ENCODE data around the gene FN1. TPM values are rescaled to one million over a fixed set of nuclear protein-coding genes. Genes with fewer than 3 reads are reported as not detected.

FN1 gene
- total RNA-seq, 1 experiment from 2014 or later: 564 TPM

- Mint-ChIP-seq H3K4me3 (ENCODE audit: unreplicated experiment) (no peak overlapping the region), H3K36me3 (ENCODE audit: insufficient read depth, unreplicated experiment) (peaks cover 61% of the 10 kb centered on the region), H3K27me3 (ENCODE audit: insufficient read depth, unreplicated experiment) (no peaks in the 10 kb centered on the region), H3K27ac (ENCODE audit: low read depth, unreplicated experiment) (peak overlapping the region; percentile 53), H3K9me3 (ENCODE audit: unreplicated experiment) (no peaks in the 10 kb centered on the region), H3K4me1 (ENCODE audit: insufficient read depth, unreplicated experiment) (no peaks in the 10 kb centered on the region)
- intact Hi-C loops (cut with micrococcal nuclease): no loop called here
- ChIA-PET POLR2A (no interaction called here), CTCF (interaction anchor here (1.7 kb wide), 1 partner anchor 29 kb away, joined by 3 read pairs; no protein-coding TSS in a partner anchor)
- no peak for DNase-seq (ENCODE audit: unreplicated experiment)
- no peak for TF ChIP-seq CTCF (IDR thresholded peaks at IDR 0.05; ENCODE audit: unreplicated experiment)
- no TSS peak for BruUV-seq (replicated peaks)
These were observed 56.8 kb downstream of the FN1 start for GRCh38 chr2:215379039-215379438.

GRCh38 chr2:215378045-215378444 is 57.8 kb downstream of the FN1 start:
- Mint-ChIP-seq H3K36me3 (ENCODE audit: insufficient read depth, unreplicated experiment) (peaks cover 57% of the 10 kb centered on the region), H3K4me1 (ENCODE audit: insufficient read depth, unreplicated experiment) (no peaks in the 10 kb centered on the region), H3K4me3 (ENCODE audit: unreplicated experiment) (no peak overlapping the region), H3K27me3 (ENCODE audit: insufficient read depth, unreplicated experiment) (no peaks in the 10 kb centered on the region), H3K27ac (ENCODE audit: low read depth, unreplicated experiment) (no peak overlapping the region), H3K9me3 (ENCODE audit: unreplicated experiment) (no peaks in the 10 kb centered on the region)
- BruUV-seq (replicated peaks): no TSS peak
- TF ChIP-seq CTCF (IDR thresholded peaks at IDR 0.05; ENCODE audit: unreplicated experiment): no peak
- ChIA-PET CTCF (interaction anchor here (1.3 to 1.7 kb wide), 2 partner anchors 28 to 39 kb away, joined by 3 read pairs; no protein-coding TSS in a partner anchor), POLR2A (interaction anchor here (0.6 to 1.2 kb wide), 2 partner anchors 36 to 76 kb away, joined by 3 read pairs; no protein-coding TSS in a partner anchor)
- no peak for DNase-seq (ENCODE audit: unreplicated experiment)
- intact Hi-C loops (cut with micrococcal nuclease): no loop called here

- no peak for TF ChIP-seq CTCF (IDR thresholded peaks at IDR 0.05; ENCODE audit: unreplicated experiment)
- no peak for DNase-seq (ENCODE audit: unreplicated experiment)
- Mint-ChIP-seq H3K27me3 (ENCODE audit: insufficient read depth, unreplicated experiment) (no peaks in the 10 kb centered on the region), H3K27ac (ENCODE audit: low read depth, unreplicated experiment) (no peak overlapping the region), H3K9me3 (ENCODE audit: unreplicated experiment) (no peaks in the 10 kb centered on the region), H3K36me3 (ENCODE audit: insufficient read depth, unreplicated experiment) (peaks cover 50% of the 10 kb centered on the region), H3K4me1 (ENCODE audit: insufficient read depth, unreplicated experiment) (no peaks in the 10 kb centered on the region), H3K4me3 (ENCODE audit: unreplicated experiment) (no peak overlapping the region)
- BruUV-seq (replicated peaks): no TSS peak
- CTCF ChIA-PET: interaction anchor here (0.7 to 1.1 kb wide), 2 partner anchors 30 to 39 kb away, joined by 3 read pairs; no protein-coding TSS in a partner anchor
- POLR2A ChIA-PET: no interaction called here
- intact Hi-C loops (cut with micrococcal nuclease): no loop called here
These were observed 58.6 kb downstream of the FN1 start for GRCh38 chr2:215377283-215377682.

GRCh38 chr2:215376103-215376780 is 59.6 kb downstream of the FN1 start:
- CTCF ChIA-PET: interaction anchor here (0.6 to 1.1 kb wide), 2 partner anchors 31 to 50 kb away, joined by 3 to 4 read pairs; no protein-coding TSS in a partner anchor
- BruUV-seq (replicated peaks): no TSS peak
- intact Hi-C loops (cut with micrococcal nuclease): no loop called here
- no peaks in the 10 kb centered on the region for H3K4me1 Mint-ChIP-seq (ENCODE audit: insufficient read depth, unreplicated experiment)
- H3K36me3 Mint-ChIP-seq (ENCODE audit: insufficient read depth, unreplicated experiment): peaks cover 46% of the 10 kb centered on the region
- H3K9me3 Mint-ChIP-seq (ENCODE audit: unreplicated experiment): no peaks in the 10 kb centered on the region
- no peak overlapping the region for H3K4me3 Mint-ChIP-seq (ENCODE audit: unreplicated experiment)
- H3K27ac Mint-ChIP-seq (ENCODE audit: low read depth, unreplicated experiment): no peak overlapping the region
- POLR2A ChIA-PET: no interaction called here
- H3K27me3 Mint-ChIP-seq (ENCODE audit: insufficient read depth, unreplicated experiment): no peaks in the 10 kb centered on the region
- DNase-seq (ENCODE audit: unreplicated experiment): no peak
- TF ChIP-seq CTCF (IDR thresholded peaks at IDR 0.05; ENCODE audit: unreplicated experiment): no peak
